Embryonic facial prominence (tissue), 1 donor: ENCODE results near the gene LRIG2.
"Not testable (repeated sequence)": the region's sequence is repeated elsewhere in the genome, so short reads cannot be mapped to it uniquely, and the experiment has no call there.

Source experiments
- DNase-seq: peaks from one replicate; pipeline ENCODE4 v3.0.0-alpha.2; 2016; ENCODE audit errors: extremely low spot score

LRIG2 gene

DNA sequence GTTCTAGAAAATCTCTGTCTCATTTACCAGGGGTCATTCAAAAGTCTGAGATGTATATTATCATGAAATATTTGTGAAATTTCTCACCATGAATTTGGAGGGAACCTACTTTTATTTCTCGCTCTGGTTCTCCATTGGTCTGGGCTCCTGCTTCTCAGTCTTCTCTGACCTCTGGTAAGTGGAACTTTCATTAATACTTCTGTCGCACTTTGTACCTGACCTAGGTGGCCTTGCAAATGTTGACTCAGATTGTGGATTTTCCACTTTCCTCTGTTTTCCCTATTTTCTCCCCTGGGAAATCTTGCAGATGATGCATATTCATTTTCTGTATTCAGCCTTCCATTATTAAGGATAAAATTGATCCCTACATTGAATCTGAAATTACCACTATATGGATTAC lies 53.2 kb downstream of the LRIG2 start:
- no peak for DNase-seq

DNA sequence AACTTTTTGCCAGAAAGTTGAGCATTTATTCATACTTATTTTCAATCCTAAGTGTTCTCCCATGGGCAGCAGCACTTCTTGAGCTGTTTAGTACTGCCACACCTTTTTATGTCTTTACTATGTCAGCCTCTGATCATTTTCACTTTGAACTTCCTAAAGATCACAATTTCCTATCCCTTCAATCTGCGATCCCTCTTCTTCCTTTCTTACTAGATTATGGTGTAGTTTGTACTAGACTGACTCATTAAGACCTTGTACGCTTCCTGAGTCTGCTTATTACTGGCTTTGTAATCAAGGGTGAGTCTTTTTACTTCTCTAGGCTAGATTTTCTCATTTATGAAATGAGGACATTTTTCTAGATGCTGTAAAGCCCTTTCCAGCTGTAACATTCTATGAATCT lies 55.1 kb downstream of the LRIG2 start:
- no peak for DNase-seq

DNA sequence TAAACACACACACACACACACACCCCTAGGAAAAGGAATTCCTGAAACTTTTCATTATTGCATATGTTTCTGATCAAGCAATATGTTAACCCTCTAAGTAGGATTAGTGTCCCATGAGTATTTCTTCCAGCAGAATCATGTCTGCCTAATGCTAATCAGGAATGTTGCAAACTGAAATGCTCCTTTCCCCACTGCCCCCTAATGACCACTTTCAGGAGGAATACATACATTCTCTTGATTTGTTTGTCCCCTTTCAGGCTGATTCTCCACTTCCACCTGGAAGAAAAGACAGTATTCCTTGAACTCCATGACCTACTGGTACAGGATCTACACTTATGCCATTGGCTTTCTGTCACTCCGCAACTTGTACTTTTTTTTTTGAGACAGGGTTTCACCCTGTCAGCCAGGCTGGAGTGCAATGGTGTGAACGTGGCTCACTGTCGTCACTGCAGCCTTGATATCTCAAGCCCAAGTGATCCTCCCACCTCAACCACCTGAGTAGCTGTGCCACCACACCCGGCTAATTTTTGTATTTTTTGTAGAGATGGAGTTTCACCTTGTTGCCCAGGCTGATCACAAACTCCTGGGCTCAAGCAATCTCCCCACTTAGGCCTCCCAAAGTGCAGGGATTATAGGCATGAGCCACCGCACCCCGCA lies 56.7 kb downstream of the LRIG2 start:
- DNase-seq: no peak

DNA sequence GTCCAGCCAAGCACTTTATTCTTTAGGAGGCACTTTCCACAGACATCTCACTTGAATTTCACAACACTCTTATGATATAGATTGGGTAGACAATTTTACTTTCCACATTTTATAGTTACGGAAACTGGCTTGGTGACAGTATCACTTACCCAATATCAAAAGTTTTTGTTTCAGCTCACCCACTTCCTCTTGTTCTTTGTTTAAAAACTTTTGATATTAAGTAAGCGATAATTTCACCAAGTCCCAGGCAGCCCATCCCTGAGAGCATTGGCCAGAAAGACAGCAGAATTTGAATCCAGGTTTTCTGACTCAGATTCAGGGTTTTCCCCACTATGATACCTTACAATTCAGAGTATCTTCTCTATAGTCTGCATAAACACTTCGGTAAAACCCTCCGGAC lies 60.0 kb downstream of the LRIG2 start:
- DNase-seq: no peak

DNA sequence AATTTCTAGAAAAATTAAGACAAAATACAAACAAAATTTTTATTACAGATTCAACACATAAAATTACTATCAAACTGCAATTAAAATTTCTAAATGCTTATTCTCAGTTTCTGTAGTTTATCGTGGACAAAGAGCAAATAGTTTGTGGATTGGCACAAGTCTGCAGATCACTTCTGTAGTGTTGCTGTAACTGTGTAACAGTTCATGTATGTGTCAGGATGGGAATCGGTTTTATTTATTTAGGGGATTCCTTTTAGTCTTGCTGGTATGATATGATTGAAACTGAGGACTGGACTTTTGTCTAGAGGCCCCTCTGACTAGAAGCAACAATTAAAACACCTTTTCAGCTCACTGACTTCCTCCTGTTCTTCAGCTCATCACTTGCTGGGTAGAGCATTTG lies 60.8 kb downstream of the LRIG2 start:
- no peak for DNase-seq

DNA sequence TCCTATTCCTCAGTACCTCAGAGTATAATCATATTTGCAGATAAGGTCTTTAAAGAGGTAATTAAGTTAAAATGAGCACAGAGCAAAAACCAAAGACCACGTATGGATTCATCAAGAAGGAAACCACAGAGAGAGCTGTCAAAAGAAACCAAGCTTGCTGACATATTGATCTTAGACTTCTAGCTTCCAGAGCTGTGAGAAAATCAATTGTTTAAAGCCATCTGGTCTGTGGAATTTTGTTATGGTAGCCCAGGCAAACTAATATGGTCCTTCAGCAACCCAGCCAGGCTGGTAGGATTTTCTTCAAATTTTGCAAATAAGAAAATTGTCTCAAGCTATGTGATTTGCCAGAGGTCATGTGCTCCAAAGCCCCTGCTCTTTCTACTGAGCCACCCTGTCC lies 62.5 kb downstream of the LRIG2 start:
- no peak for DNase-seq

DNA sequence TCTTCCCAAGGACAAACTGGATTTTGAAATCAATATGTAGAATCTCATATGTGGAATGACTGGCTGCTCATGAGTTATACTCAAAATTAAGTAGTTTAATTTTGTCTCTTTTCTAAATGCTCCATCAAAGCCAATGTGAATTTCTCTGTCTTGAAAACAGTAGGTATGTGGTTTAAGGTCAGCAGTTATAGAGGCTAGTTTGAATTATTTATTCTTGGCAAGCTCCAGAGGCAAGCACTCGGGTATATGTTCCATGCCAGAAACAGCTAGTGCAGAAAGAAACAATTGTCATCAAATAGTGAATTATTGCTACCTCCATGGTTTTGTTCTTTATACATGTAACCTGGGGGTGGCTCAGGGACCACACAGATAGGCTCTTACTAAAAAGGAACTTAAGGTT lies 63.5 kb downstream of the LRIG2 start:
- DNase-seq: no peak

DNA sequence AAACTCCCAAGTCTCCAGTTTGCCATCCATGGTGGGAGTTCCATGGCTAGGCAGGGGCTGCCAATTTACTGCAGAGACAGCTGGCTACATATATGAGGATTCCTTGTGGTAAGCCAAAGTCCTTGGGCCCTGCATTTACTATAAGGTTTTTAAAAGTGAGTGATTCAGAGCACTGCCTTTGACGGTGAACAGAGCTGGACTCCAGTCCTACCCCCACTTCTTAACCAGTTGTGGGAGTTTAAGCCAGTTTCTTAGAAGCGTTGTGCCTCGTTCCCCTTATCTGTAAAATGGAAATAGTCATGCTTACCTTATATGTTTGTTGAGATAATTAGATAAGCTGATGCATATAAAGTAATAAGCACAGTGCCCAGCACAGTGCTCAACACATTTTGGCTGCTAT lies 64.6 kb downstream of the LRIG2 start:
- no peak for DNase-seq

DNA sequence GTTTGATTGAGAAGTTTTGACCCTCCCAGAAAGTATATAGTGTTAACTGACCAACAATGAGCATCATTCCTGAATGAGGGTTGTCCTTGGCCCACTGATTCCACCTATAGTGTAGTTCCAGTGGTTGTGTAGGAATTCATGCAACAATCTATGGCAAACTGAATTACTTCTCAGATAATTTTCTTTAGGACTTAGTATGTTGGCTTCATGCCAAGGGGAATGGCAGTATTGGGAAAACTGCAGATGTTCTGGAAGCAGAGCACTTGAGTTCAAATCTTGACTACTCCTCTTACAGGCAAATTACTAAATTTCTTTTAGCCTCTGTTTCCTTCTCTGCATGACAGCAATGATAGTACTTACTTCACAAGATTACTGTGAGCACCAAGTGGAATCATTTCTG lies 65.8 kb downstream of the LRIG2 start:
- DNase-seq: no peak

DNA sequence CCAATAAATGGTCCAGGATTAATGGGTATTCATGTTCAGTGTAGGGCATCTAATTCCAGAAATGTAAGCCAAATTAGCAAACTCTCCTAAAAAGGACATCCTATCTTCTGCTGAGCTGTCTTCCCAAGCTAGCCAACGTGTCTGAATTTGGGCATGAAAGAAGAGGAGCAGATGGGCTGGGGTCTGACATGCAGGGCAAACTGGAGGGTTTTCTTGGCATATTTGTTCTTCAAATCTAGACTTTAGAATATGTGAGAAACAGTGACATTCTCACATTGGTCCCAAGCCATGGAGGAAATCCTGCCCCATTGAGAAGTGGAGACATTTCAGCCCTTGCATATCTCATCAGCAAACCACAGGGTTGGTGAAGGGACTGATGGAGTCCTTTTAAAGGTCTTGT lies 67.2 kb downstream of the LRIG2 start:
- no peak for DNase-seq

DNA sequence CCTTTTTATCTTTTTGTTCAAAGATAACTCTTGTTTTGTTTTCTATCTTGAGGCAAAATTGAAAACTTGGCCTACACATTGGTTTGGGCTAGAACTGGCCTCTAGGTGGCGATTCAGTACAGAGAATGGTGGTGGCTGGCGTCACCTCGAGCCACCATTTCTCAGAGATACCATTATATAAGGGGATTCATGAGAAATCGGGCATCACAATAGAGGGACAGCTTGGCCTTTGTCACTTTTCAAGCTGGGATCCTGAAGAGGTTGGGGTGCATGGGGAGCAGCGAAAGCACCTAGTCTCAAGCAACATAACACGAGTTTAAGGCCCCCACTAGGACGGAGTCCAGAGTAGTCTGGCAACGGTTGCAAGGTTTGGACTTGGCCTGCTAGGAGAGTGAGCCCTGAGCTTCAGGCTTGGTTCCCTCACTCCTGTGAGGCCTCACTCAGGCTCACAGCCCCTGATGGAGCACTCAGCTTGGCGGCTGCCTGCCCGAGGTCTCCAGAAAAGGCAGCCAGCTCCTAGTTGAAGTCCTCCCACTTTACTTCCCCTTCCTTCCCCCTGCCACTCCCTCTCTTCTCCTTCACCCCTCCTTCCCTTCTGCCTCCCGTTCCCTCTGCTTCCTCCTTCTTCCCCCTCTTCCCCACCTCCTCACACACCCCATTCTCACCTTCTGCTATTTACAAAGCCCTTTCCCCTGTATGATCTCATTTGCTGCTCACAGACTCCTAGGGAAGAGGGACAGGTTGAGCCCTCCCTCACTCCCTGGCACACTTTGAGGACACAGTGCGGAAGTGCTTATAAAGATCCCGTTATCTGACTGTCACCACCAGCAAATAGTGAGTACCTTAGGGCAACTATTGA lies 67.8 kb downstream of the LRIG2 start:
- no peak for DNase-seq

DNA sequence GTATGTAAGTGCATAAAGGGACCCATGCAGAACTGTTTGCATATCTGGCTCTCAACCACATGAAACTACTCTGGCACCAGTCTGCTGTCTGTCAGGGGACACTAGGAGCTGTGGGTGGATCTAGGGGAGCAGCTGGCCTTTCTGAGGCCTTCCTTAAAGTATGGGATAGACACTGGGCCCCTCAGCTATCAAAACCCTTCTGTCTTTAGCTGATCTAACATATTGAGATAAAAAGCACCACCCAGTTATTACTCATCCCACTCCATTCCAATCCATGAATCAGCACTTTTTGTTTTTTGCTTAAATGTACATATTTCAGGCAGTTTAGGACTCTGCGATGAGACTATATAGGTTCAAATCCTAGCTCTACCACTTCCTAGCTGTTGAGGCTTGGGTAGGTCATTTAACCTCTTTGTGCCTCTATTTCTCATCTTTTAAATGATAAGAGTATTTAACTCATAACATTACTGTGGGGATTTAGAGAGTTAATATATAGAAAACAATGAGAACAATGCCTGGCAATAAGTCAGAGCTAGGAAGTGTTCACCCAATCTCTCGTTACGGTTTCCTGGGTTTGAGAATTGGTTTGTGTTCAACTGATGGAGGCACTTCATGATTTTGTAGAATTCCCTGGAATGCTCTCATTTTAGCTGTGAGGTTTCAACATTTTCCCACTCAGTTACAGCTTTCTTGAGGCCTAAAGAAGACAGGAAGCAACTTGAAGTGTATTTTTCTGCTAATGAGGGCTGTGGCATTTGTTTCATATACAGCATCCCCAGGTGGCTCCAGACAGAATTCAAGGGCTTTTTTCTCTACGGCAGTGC lies 68.9 kb downstream of the LRIG2 start:
- DNase-seq: no peak

DNA sequence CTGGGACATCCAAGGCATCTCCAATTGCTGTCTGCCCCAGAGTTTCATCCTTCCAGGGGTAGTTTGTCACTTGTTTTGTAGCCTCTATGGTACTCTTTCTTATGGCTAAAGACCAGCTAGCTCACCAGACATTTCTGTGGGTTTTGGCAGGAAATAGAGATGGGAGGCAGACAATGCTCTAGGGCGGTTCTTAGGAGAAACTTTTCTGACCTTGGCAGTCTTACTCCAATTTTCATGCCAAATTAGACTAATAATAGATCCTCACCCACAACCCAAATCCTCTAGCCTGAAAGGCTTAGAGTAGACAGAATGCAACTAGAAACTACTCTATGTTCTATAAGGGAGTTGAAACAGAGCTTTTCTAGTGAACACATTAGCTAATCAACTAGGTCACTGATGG lies 69.8 kb downstream of the LRIG2 start:
- no peak for DNase-seq

DNA sequence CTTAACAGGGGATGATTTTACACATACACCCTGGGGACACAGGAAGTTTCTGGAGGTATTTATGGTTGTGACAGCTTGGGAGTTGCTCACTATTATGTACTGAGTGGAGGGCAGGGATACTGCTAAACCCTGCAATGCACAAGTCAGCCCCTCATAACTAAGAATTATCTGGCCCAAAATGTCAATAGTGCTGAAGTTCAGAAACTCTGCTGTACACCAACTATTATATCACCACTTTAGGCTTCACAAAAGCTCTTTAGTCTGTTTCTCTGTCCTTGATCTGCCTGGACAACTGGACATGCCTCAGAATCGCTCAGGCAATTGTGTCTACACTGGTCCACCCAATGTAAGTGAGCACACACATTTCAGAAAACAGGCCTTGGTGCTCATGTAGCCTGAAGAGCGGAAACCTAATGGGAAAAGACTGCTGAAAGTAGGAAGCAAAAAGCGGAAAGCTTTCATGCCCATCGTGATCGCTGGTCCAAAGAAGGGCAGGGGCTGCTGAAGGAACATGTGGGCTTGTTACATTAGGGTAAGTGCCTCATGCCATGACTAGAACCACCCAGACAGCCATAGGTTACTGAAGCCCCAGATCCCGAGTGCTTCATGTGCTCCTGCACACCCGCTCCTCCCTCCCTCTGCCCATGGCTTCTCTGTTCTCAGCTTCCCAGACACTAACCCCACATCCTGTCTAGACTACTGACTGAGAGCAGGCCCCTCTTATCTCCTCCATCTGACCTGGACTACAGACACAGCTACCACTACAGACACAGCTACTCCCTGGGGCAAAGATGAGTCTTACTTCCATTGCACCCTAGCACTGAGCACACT lies 73.5 kb downstream of the LRIG2 start:
- DNase-seq: no peak

DNA sequence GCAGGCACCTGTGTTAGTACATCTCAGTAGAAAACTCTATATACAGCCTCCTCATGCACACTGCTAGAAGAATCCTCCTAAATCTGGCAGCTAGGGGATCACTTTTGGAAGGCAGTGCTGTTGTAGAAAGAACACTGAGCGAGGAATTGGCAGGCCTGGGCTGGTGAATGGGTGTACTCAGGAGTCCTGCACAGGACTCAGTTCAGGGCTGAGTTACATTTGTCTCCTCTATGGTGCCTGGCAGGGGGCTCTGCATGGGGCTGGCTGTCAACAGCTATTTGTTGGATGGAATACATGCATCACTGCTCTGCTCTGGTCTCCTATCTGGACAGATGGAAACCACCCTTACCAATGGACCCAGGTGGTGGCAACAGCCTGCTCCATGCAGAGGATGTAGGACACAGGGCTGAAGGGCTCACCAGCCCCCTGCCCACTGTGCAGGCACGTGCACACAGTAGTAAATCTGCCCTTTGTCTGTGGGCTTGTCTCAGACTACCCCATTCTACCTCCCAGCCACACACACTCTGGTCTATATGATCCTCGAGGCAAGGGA lies 74.2 kb downstream of the LRIG2 start:
- DNase-seq: no peak

DNA sequence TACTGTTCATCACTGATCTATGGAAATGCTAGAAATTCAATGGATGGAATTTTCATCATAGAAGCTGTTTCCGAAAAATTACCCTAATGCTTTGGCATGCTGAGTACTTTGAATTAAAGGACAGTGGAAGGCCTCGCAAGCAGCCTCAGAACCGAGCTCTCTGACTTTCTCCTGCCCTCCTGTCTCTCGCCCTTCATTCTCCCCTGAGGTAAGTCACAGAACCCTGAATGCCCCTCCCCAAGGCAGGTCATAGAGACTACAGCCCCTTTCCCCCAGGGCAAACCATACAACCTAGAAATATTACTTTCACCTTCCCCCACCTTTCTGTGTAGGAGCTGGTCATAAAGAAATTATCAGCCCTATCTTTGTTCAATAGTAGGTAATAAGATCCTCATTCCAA lies 74.8 kb downstream of the LRIG2 start:
- DNase-seq: no peak

DNA sequence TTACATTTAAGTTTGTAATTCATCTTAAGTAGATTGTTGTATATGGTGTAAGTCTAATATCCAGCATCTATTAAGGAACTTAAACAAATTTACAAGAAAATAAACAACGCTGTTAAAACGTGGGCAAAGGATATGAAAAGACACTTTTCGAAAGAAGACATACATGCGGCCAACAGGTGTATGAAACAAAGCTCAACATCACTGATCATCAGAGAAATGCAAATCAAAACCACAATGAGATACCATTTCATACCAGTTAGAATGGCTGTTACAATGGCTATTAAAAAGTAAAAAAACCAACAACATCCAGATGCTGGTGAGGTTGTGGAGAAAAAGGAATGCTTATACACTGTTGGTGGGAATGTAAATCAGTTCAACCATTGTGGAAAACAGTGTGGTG lies 77.5 kb downstream of the LRIG2 start:
- not testable (repeated sequence) for DNase-seq

DNA sequence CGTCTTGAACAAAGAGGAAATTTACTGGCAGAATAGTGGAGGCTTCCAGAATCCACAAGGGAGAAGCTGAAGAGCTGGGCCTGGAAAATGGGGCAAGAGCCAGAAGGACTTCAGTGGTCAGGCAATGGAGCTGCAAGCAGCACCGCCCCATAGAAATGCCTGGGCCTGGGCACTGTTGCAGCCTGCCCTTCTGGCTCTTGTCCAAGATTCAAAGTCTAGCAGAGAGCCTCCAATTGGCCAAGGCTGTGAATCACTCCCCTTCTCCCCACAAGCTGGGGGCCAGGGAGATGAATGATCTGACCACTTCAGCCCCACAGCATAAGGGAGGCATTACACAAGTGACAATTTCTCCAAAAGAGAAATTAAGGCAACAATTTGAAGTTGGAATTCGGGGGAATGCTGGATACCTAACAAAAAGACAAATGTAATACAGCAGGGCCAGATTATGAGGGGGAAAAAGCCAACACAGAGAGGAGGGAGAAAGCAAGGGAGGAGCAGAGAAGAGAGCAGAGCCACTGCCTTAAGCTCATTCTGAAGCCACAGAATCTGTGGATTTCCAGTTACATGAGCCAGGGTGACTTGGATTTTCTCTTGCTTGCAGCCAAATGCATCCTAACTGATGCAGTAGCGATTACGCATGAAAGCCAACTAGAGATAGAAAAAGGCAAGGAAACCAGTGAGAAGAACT lies 80.3 kb downstream of the LRIG2 start:
- no peak for DNase-seq

DNA sequence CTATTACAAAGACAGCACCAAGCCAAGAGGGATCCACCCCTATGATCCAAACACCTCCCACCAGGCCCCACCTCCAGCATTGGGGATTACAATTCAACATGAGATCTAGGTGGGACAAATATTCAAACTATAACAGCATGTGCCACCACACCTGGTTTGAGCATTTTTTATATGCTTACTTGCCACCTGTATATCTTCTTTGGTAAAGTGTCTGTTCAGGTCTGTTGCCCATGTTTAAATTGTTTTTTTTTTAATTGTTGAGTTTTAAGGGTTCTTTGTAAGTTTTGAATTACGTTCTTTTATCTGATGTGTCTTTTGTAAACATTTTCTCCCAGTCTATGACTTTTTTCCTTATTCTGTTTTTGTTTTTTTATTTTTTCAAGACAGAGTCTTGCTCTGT lies 83.4 kb downstream of the LRIG2 start:
- DNase-seq: no peak

DNA sequence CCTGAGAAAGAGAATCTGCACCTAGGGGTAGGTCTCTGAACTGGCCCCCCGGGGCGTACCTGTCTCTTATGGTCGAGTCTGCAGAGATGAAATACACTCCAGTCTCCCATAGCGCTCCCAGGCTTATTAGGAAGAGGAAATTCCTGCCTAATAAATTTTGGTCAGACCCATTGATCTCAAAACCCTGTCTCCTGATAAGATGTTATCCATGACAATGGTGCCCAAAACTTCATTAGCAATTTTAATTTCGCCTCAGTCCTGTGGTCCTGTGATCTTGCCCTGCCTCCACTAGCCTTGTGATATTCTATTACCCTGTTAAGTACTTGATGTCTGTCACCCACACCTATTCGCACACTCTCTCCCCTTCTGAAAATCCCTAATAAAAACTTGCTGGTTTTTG lies 85.7 kb downstream of the LRIG2 start:
- not testable (repeated sequence) for DNase-seq

DNA sequence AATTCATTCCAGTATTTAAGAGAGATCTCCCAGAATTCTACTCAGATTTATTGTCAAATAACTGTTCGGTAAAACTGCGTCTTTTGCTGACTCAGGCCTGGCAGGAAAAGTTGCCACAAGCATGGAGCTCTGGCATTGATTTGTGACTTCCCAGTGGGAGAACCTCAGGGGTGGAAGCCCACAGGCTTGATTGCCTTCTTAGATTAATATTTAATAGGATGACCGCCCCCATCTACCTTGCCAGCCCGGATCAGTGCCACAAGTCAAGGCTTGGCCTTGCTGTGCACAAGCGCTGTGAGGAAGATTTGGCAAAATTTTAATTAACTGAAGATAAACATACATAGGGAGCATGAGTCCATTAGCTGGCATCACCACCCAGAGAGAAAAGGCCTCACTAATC lies 93.5 kb downstream of the LRIG2 start:
- DNase-seq: no peak
